ENCODE results near the gene SDK2. TPM values are rescaled to one million over a fixed set of nuclear protein-coding genes. Genes with fewer than 3 reads are reported as not detected.

The SDK2 gene
- total RNA-seq, 1 donor, result under 0.01 TPM

DNA sequence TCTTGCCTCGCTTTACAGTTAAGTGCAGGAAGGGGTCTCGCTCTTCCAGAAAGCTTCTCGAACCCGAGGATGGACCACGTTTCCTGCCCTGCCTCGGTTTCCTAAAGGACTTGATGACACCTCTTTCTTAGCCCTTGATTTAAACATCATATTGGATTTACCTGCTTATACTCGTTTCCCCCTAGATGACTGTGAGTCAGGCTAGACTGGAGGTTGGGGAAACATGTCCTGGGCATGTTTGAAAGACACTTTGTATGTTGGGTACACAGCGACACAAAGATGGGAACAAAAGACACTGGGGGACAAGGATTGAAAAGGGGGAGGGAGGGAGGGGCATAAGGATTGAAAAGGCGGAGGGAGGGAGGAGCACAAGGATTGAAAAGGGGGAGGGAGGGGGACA, 30.0 kb downstream of the SDK2 start:
- DNase-seq (ENCODE audit: low read depth), result no peak
- TF ChIP-seq, protein P1, sequence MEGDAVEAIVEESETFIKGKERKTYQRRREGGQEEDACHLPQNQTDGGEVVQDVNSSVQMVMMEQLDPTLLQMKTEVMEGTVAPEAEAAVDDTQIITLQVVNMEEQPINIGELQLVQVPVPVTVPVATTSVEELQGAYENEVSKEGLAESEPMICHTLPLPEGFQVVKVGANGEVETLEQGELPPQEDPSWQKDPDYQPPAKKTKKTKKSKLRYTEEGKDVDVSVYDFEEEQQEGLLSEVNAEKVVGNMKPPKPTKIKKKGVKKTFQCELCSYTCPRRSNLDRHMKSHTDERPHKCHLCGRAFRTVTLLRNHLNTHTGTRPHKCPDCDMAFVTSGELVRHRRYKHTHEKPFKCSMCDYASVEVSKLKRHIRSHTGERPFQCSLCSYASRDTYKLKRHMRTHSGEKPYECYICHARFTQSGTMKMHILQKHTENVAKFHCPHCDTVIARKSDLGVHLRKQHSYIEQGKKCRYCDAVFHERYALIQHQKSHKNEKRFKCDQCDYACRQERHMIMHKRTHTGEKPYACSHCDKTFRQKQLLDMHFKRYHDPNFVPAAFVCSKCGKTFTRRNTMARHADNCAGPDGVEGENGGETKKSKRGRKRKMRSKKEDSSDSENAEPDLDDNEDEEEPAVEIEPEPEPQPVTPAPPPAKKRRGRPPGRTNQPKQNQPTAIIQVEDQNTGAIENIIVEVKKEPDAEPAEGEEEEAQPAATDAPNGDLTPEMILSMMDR (IDR thresholded peaks at IDR 0.05; ENCODE audit: insufficient read depth, low read depth, low read length), result no peak
- H3K4me3 ChIP-seq (ENCODE audit: low read depth, low read length), result no peak overlapping the region

DNA sequence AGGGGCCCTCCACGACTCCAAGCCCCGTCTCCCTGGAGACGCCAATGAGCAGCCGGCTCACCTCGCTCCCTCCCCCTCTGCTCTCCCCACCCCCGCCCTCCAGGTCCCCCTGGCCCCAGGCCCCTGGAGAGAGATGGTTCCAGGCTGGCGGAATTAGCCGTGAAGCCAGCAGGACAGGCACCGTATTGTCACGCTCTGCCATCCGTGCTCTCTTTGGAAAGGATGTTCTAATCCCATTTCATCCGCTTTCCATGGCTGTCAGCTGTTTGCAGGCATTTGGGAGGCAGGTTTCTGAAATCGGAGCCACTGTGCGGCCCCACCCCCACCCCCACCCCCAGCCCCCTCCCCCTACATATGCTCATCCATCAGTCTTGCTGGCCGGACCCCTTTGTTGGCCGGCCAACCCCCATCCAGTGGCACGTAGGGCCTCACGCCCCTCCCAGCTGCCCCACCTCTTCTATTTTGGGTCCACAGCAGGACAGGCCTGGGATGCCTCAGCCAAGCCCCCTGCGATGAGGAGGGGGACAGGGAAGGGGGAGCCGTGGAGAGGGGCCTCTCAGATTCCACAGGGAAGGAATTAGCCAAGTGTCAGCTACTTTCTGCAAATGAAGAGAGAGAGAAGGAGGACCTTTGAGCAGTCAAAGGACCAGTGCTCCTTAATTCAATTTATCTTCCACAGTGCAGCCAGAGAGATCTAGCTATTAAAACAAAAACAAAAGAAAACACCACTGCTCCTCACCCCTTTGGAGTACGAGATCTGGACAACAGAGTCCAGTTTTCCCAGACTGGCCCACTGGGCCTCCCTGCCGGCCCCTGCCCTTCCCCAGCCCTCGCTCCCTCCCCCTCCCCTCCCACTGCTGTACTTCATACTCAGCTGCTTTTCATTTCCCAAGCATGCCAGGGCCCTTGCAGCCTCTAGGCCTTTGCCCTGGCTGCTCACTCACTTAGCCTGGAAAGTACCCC, 30.7 kb downstream of the SDK2 start:
- no peak overlapping the region for H3K4me3 ChIP-seq (ENCODE audit: low read depth, low read length)
- TF ChIP-seq, protein P1 (IDR thresholded peaks at IDR 0.05; ENCODE audit: insufficient read depth, low read depth, low read length), result no peak
- no peak for DNase-seq (ENCODE audit: low read depth)

DNA sequence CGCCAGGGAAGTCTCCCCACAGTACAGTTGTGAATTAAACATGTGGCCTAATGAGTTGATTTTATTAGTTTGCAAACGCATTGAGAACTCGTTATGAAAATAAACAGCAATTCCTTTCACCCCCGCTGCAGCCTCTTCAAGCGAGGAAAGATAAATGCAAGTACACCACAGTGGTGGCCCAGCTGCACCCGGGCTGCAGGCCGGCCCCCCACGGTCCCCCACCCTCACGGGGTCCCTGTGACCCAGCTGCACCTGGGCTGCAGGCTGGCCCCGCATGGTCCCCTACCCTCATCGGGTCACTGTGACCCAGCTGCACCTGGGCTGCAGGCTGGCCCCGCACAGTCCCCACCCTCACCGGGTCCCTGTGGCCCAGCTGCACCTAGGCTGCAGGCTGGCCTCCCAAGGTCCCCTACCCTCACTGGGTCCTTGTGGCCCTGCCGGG, 32.2 kb downstream of the SDK2 start:
- no peak for DNase-seq (ENCODE audit: low read depth)
- TF ChIP-seq, protein P1 (IDR thresholded peaks at IDR 0.05; ENCODE audit: insufficient read depth, low read depth, low read length), result no peak
- no peak overlapping the region for H3K4me3 ChIP-seq (ENCODE audit: low read depth, low read length)

DNA sequence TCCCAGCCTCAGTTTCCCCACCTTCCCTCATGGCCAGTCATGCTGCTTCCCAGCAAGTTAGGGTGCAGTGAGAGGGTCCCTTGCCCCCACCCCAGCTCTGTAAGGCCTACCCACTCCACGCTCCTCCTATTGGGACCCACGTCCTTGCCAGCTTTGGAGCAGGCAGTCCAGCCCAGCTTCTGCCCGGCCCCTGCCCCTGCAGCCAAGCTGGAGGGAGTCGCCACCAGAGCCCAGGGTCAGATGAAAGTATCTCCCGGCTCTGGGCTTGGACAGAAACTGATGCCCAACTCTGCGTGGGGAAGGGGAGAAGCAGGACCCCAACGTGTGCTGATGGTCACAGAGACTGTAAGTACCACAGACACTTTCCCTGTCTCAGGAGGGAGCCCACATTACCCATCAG, 32.6 kb downstream of the SDK2 start:
- no peak for DNase-seq (ENCODE audit: low read depth)
- no peak overlapping the region for H3K4me3 ChIP-seq (ENCODE audit: low read depth, low read length)
- TF ChIP-seq, protein P1 (IDR thresholded peaks at IDR 0.05; ENCODE audit: insufficient read depth, low read depth, low read length), result no peak

DNA sequence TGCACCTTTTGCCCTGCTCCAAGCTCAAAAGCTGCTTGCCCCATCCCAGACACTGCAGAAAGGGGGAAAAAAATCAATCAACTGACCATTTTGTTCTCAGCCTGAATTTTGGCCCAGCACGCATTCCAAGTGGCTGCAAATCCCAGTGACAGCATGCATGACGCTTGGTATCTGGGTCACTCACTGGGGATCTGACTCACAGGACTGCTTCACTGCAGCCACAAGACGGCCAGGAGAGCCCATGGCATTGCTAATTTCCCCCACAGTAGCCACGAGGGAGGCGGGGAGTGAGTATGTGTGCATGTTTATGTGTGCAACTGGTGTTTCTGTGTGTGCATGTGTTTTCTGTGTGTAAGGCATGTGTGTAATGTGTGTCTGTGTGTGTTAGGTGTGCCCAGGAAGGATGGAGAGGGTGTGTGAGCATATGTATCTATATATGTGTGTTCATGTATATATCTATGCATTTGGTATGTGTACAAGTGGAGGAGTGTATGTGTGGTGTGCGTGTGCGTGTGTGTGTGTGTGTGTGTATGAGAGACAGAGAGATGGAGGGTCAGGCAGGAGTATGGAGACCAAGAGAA, 33.8 kb downstream of the SDK2 start:
- DNase-seq (ENCODE audit: low read depth), result no peak
- TF ChIP-seq, protein P1 (IDR thresholded peaks at IDR 0.05; ENCODE audit: insufficient read depth, low read depth, low read length), result no peak
- no peak overlapping the region for H3K4me3 ChIP-seq (ENCODE audit: low read depth, low read length)

DNA sequence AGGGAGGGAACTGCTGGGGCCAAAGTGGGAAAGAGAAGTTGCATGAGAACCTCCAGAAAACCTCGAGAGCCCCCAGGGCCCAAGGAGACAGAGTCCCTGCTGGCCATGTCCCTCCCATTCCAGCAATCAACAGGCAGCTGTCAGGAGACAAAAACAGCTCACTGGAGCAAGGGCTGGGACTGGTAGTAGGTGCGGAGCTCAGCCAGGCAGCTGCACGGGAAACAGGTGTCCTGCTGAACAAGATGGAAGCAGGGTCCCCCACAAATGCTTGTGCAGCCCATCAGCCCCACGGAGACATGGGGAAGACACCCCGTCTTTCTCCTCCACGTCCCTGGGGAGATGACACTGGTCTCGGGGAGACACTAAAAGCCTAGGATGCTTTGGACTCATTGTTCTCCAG, 34.5 kb downstream of the SDK2 start:
- DNase-seq (ENCODE audit: low read depth), result no peak
- TF ChIP-seq, protein P1 (IDR thresholded peaks at IDR 0.05; ENCODE audit: insufficient read depth, low read depth, low read length), result no peak
- H3K4me3 ChIP-seq (ENCODE audit: low read depth, low read length), result no peak overlapping the region
